HUES6 (cell line): ENCODE measurements around the gene PSIP1.
"Not testable (repeated sequence)": the region's sequence is repeated elsewhere in the genome, so short reads cannot be mapped to it uniquely, and the experiment has no call there.

Experiments used
- H3K27ac ChIP-seq: 2 replicates; pipeline ENCODE4 v1.7.0; 2013; ENCODE audit warnings: low read depth, mild to moderate bottlenecking, low read length, inconsistent platforms
- H3K27me3 ChIP-seq: 2 replicates; pipeline ENCODE4 v1.6.1; 2013; ENCODE audit warnings: low read length; ENCODE audit not compliant: control insufficient read depth, insufficient read depth
- H3K36me3 ChIP-seq: 2 replicates; pipeline ENCODE4 v1.6.1; 2013; ENCODE audit warnings: low read length; ENCODE audit not compliant: control insufficient read depth, insufficient read depth
- H3K4me1 ChIP-seq: 2 replicates; pipeline ENCODE4 v1.6.1; 2013; ENCODE audit warnings: low read length; ENCODE audit not compliant: control insufficient read depth, insufficient read depth
- H3K4me3 ChIP-seq: 2 replicates; pipeline ENCODE4 v1.5.1; 2013; ENCODE audit warnings: low read depth, low read length
- H3K9ac ChIP-seq: one replicate; pipeline ENCODE4 v1.6.1; 2013; ENCODE audit warnings: mild to moderate bottlenecking, low read length
- H3K9me3 ChIP-seq: 2 replicates; pipeline ENCODE4 v1.6.1; 2013; ENCODE audit warnings: low read depth, low read length; ENCODE audit not compliant: control insufficient read depth, insufficient read depth

The PSIP1 gene

DNA sequence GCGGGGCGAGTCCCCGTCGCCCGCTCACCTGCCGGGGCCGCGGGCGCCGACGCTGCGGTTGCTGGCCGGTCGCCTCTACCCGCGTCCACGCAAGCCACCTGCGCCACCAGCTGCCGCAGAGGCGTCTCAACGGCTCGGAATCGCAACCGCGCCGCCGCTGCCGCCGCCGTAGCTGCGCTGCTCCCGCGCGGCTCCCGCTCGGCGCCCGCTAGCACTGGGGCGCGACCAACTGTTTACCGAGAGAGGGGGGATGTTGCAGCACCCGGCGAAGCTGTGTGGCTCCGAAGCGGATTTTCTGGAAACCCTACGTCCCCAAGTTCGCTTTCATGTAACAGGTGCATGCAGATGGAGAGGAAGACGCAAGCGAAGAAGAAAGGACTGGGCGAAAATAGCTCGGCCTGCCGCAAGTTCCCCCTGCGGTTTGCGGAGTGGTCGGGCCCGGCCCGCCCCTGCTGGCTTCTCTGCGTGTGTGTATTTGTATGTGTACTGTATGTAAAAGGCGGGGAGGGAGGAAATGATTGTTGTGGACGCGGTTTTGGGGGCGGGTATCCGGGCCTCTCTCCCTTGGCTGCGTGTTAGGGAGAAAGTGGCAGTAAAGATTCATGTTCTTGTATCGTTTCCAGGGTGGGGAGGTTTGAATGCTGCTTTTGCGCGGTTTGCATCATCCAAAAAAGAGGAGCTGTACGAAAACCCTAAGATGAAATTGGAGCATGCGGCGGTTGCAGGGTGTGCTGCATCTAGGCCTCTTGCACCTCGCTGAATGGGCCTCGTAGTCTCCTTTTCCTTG lies at the start of gene PSIP1:
Gene PSIP1 (minus strand): TSS at position 182 of the 787 bp plus-strand sequence. CDS start 782 bp downstream, outside the sequence.
- H3K4me1 ChIP-seq = peaks cover 35% of the 10 kb centered on the region
- H3K9me3 ChIP-seq = no peaks in the 10 kb centered on the region
- no peaks in the 10 kb centered on the region for H3K27me3 ChIP-seq
- peak within 1 kb of the TSS; percentile 100 for H3K27ac ChIP-seq
- H3K4me3 ChIP-seq = peak within 1 kb of the TSS; percentile 88
- H3K36me3 ChIP-seq = peaks cover 39% of the 10 kb centered on the region
- peak within 1 kb of the TSS; percentile 99 for H3K9ac ChIP-seq

DNA sequence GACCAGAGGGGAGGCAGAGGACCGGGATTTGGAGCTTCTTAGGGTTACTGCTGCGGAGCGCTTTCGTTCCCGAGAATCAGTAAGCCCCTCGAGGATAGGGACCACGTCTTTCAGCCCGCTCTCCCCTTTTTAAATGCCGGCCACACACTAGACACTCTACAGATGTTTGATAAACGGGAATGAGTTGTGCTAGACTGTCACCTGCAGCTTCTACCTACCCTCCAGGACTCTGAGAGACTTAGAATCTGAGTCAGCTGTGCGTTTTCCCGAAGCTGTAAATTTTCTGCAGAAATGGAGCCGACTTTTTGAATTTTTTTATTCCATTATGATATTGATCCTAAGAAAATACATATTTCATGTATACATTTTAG lies 42.7 kb upstream of the PSIP1 start:
- Histone ChIP-seq H3K9ac (peak overlapping the region; percentile 62), H3K27me3 (peaks cover 2% of the 10 kb centered on the region), H3K36me3 (no peaks in the 10 kb centered on the region), H3K4me3 (peak overlapping the region; percentile 83), H3K27ac (no peak overlapping the region), H3K4me1 (peaks cover 4% of the 10 kb centered on the region), H3K9me3 (no peaks in the 10 kb centered on the region)

DNA sequence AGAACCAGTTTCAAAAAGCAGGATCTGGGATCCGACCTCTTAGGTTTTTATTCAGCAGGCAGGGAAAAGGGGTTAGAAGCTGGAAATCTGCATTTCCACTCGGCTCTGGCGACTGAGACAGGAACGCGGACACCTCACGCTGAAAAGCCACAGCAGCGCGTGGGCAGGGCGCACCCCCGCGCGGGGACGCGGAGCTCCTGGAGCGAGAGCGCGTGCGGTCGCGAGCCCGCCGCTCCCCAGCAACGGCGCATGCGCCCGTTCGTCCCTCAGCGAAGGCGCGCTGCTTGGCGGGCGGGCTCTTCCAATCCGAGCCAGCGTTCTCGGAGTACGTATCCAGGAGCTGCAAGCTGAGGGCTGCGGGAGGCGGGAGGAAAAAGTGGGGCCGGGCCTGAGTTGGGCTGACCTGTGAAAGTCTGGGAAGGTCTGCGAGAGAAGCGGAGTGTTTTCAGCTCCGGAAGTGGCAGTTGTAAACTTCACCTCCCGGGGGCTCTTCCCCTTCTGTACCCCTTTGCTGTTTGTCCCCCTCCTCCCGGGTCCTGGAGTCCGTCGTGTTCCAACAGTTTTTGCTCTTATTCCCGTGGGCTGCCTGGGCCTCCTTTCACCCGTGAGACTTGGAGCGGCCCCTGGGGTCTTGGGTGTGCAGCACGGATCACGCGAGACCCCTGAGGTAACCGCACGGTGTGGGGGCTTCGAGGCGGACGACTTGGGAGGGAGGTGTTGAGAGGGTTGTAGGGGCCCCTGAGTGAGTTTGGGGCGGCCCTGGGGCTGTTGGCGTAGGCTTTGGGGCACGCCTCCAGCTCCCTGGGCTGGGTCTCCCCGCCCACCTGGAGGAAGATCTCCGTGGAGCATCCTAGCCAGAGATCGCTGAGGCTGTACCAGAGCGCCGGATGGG lies 42.1 kb upstream of the PSIP1 start, which contains the start of gene CCDC171:
Gene CCDC171 (plus strand): TSS at position 408 of the 892 bp plus-strand sequence. CDS start 11,046 bp downstream, outside the sequence.
- H3K9ac ChIP-seq = peak within 1 kb of the TSS; percentile 74
- no peaks in the 10 kb centered on the region for H3K9me3 ChIP-seq
- peaks cover 2% of the 10 kb centered on the region for H3K27me3 ChIP-seq
- H3K36me3 ChIP-seq = no peaks in the 10 kb centered on the region
- H3K27ac ChIP-seq = peak within 1 kb of the TSS; percentile 32; the same call in 1 of the 2 replicates
- peaks cover 4% of the 10 kb centered on the region for H3K4me1 ChIP-seq
- peak within 1 kb of the TSS; percentile 83 for H3K4me3 ChIP-seq

DNA sequence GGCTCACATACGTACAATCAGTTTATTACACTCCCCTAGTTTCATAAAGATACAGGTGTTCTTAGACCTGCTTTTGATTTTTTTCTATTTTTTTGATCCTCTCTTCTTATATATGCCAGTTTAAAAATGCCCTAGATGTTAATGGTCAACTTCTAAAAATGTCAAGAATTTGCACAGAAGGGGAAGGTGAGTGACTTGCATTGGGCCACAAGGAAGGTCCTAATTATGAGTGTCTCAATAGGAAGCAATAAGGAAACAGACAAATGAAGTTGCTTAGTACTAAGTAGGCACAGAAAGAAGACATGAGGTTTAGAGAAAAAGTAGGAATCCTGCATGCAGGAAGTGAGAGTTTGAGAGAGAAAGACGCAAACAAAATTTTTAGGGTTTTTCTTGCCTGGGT lies 38.8 kb upstream of the PSIP1 start:
- Histone ChIP-seq H3K4me1 (peaks cover 4% of the 10 kb centered on the region), H3K36me3 (no peaks in the 10 kb centered on the region), H3K27me3 (peaks cover 2% of the 10 kb centered on the region), H3K9ac (no peak overlapping the region), H3K9me3 (no peaks in the 10 kb centered on the region), H3K27ac (no peak overlapping the region), H3K4me3 (no peak overlapping the region)

DNA sequence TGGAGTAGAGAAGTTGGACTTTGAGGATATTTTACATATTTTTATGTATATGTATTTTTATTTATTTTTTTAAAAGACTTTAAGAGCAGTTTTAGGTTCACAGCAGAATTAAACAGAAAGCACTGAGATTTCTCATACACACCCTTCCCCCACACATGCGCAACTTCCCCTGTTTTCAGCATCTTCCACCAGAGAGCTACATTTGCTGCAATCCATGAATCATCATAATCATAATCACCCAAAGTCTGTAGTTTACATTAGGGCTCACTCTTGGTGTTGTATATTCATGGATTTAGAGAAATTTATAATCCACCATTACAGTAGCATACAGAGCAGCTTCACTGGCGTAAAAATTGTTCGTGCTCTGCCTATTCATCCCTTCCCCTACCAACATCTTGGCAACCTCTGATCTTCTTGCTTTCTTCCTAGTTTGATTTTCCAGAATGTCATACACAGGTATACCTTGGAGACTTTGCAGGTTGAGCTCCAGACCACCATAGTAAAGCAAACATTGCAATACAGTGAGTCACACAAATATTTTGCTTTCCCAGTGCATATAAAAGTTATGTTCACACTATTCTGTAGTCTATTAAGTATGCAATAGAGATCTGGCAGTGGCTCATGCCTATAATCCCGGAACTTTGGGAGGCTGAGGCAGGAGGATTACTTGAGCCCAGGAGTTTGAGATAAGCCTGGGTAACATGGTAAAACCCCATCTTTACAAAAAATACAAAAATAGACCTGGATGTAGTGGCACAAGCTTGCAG lies 32.5 kb upstream of the PSIP1 start:
- no peaks in the 10 kb centered on the region for H3K9me3 ChIP-seq
- H3K27ac ChIP-seq = no peak overlapping the region
- 0 out of 2 replicates have a peak, but pooled peaks cover 3% of the 10 kb centered on the region for H3K4me1 ChIP-seq
- H3K4me3 ChIP-seq = no peak overlapping the region
- no peak overlapping the region for H3K9ac ChIP-seq
- H3K27me3 ChIP-seq = no peaks in the 10 kb centered on the region
- no peaks in the 10 kb centered on the region for H3K36me3 ChIP-seq

DNA sequence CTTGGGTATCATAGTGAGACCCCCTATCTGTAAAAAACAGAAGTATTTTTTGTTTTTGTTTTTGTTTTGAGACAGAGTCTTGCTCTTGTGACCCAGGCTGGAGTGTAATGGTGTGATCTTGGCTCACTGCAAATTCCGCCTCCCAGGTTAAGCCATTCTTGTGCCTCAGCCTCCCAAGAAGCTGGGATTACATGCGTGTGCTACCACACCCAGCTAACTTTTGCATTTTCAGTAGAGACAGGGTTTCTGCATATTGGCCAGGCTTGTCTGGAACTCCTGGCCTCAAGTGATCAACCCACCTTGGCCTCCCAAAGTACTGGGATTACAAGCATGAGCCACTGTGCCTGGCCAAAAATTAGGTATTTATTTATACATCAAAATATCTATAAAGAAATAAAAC lies 31.9 kb upstream of the PSIP1 start:
- Histone ChIP-seq H3K4me1 (0 out of 2 replicates have a peak, but pooled peaks cover 3% of the 10 kb centered on the region), H3K27ac (no peak overlapping the region), H3K9me3 (no peaks in the 10 kb centered on the region), H3K27me3 (no peaks in the 10 kb centered on the region), H3K9ac (no peak overlapping the region), H3K36me3 (no peaks in the 10 kb centered on the region), H3K4me3 (no peak overlapping the region)

DNA sequence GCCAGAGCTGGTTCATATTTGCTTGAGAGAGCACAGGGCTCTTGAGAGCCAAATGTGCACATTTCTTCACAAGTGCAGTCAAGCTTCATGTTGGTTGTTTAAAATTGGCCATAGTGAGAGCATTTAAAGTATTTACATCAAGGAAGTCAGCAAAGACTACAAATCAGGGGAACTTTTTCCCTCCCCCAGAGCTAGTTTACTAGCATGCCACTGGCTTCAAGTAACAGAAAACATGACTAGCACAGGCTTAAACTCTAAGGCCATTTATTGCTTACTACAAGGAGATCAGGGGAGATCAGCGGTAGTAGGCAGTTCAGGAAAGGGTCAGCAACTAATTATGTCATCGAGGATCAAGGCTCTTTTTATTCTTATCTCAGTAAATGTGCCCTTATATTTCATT lies 31.1 kb upstream of the PSIP1 start:
- Histone ChIP-seq H3K27me3 (no peaks in the 10 kb centered on the region), H3K4me3 (no peak overlapping the region), H3K27ac (no peak overlapping the region), H3K36me3 (no peaks in the 10 kb centered on the region), H3K4me1 (0 out of 2 replicates have a peak, but pooled peaks cover 3% of the 10 kb centered on the region), H3K9ac (no peak overlapping the region), H3K9me3 (no peaks in the 10 kb centered on the region)

DNA sequence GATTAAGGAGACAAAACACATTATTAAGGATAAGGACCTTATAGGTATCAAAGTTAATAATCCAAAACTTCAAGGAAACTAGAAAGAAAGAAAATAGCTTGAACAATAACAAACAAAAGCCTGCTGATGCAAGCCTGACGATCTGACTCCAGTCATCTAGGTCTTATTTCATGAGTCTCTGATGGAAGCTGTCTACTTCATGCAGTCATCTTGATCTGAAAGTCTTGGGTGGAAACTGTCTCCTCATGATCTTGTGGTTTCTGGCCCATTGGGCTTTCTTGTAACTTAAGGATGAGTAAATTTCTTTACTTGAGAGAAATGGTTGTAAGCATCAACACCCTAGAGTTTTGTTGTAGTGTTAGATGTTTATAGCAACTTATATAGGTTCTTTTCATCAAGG lies 20.6 kb upstream of the PSIP1 start:
- Histone ChIP-seq H3K36me3 (no peaks in the 10 kb centered on the region), H3K9me3 (no peaks in the 10 kb centered on the region), H3K4me3 (no peak overlapping the region), H3K9ac (no peak overlapping the region), H3K27me3 (no peaks in the 10 kb centered on the region), H3K4me1 (peaks cover 2% of the 10 kb centered on the region; the same call in 1 of the 2 replicates), H3K27ac (no peak overlapping the region)

DNA sequence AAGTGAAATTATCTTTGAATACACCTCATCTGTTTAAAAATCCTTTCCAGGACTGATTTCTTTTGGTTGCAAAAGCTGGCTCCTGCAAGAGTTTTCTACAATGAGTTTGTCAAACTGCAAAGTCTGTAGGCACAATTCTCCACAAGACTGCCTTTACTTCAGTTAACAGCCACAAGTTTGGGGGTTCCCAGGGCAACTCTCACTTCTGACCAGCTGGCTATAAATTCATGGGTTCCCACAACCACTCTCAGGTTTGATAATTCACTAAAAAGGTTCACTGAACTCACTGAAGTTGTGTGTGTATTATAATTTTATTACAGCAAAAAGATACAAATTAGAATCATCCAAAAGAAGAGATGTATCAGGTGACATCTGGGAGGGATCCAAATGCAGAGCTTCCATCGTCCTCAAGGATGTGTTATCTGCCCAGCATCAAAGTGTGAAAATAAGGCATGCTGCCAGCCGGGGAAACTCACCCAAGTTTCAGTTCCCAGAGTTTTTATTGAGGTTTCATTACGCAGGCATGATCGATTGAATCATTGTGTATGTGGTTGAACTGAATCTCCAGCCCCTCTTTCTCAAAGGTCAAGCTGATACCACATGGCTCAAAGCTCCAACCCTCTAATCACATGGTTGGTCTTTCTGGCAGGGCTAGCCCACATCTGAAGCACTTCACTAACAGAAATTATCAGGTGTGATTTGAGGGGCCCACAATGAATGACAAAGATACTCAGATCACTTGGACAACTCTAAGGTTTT lies 19.0 kb upstream of the PSIP1 start:
- no peaks in the 10 kb centered on the region for H3K9me3 ChIP-seq
- no peaks in the 10 kb centered on the region for H3K36me3 ChIP-seq
- H3K27ac ChIP-seq = no peak overlapping the region
- no peak overlapping the region for H3K4me3 ChIP-seq
- H3K4me1 ChIP-seq = peaks cover 2% of the 10 kb centered on the region; the same call in 1 of the 2 replicates
- no peak overlapping the region for H3K9ac ChIP-seq
- no peaks in the 10 kb centered on the region for H3K27me3 ChIP-seq

DNA sequence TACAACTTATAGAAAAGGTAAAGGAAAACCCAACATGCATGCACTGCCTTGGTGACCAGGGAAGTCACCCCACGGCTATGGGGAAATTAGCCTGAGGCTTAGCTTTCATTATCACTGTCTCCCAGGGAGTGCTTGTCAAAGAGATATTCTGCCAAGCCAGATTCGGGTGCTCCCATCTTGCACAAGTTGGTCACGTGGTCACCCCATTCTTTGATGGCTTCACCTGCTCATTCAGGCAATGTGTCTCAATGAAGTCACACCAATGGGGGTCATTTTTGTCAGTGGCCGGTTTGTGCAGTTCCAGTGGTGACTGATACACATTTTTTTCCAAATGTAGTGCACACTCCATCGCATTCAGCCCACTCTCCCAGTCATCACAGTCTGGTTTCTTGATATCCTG lies 16.3 kb upstream of the PSIP1 start:
- H3K27ac ChIP-seq, H3K27me3 ChIP-seq: not testable (repeated sequence)

More for the DNA sequence above, 16.3 kb upstream of the PSIP1 start:
- H3K36me3 ChIP-seq, H3K4me3 ChIP-seq, H3K9me3 ChIP-seq, H3K4me1 ChIP-seq, H3K9ac ChIP-seq: not testable (repeated sequence)
